Neural cell (in vitro differentiated cells): Measurements from ENCODE around the gene CLCN3. TPM values are rescaled to one million over a fixed set of nuclear protein-coding genes. Genes with fewer than 3 reads are reported as not detected.

Experiments
- H2AFZ ChIP-seq: fragments of 200-600, 300-800 bp; sonication (generic), shearing (Covaris generic); 2 replicates; pipeline ENCODE4 v1.6.0; 2014; ENCODE audit warnings: low read depth, mild to moderate bottlenecking, antibody characterized with exemption, low read length, moderate library complexity
- H3F3A ChIP-seq: fragments of 200-600 bp; shearing (Covaris generic); 2 replicates; pipeline ENCODE4 v1.6.1; 2016; ENCODE audit warnings: mild to moderate bottlenecking, moderate library complexity, mixed read lengths, antibody characterized with exemption, low read length; ENCODE audit not compliant: insufficient read depth, poor library complexity, severe bottlenecking
- H3K27ac ChIP-seq: fragments of 200-600, 300-800 bp; sonication (generic), shearing (Covaris generic); 2 replicates; pipeline ENCODE4 v1.5.1; 2014; ENCODE audit warnings: mild to moderate bottlenecking, low read length, moderate library complexity
- H3K27me3 ChIP-seq: fragments of 300-800, 200-600 bp; sonication (generic), shearing (Covaris generic); 2 replicates; pipeline ENCODE4 v1.6.0; 2014; ENCODE audit warnings: mild to moderate bottlenecking, low read depth, low read length, moderate library complexity; ENCODE audit not compliant: insufficient read depth
- H3K36me3 ChIP-seq: fragments of 300-800, 200-600 bp; sonication (generic), shearing (Covaris generic); 2 replicates; pipeline ENCODE4 v1.5.1; 2014; ENCODE audit warnings: mild to moderate bottlenecking, antibody characterized with exemption, low read length, moderate library complexity; ENCODE audit not compliant: insufficient read depth
- H3K4me2 ChIP-seq: fragments of 300-800, 200-600 bp; sonication (generic), shearing (Covaris generic); 2 replicates; pipeline ENCODE4 v1.6.0; 2014; ENCODE audit warnings: mild to moderate bottlenecking, low read length
- H3K4me3 ChIP-seq: fragments of 300-800, 200-600 bp; sonication (generic), shearing (Covaris generic); 2 replicates; pipeline ENCODE4 v1.5.1; 2014; ENCODE audit warnings: mild to moderate bottlenecking, low read length, moderate library complexity
- H3K79me2 ChIP-seq: fragments of 200-600 bp; shearing (Covaris generic); replicated peaks from 2 replicates; pipeline ENCODE4 v1.6.0; 2014; ENCODE audit warnings: mild to moderate bottlenecking, low read length, moderate library complexity; ENCODE audit not compliant: insufficient read depth
- H3K9ac ChIP-seq: fragments of 300-800, 200-600 bp; sonication (generic), shearing (Covaris generic); 2 replicates; pipeline ENCODE4 v1.6.1; 2016; ENCODE audit warnings: mild to moderate bottlenecking, low read length, mixed read lengths
- H3K9me2 ChIP-seq: fragments of 200-600 bp; shearing (Covaris generic); 2 replicates; pipeline ENCODE4 v1.6.1; 2016; ENCODE audit warnings: mild to moderate bottlenecking, low read length, mixed read lengths; ENCODE audit not compliant: insufficient read depth
- H3K9me3 ChIP-seq: fragments of 200-600, 300-800 bp; sonication (generic), shearing (Covaris generic); 2 replicates; pipeline ENCODE4 v1.6.1; 2016; ENCODE audit warnings: mild to moderate bottlenecking, mixed run types, low read length, moderate library complexity, mixed read lengths
- H4K20me1 ChIP-seq: fragments of 200-600 bp; shearing (Covaris generic); 2 replicates; pipeline ENCODE4 v1.6.1; 2016; ENCODE audit warnings: mild to moderate bottlenecking, mixed run types; ENCODE audit not compliant: insufficient read depth
- CTCF ChIP-seq: fragments of 450-650 bp; IDR thresholded peaks from 2 replicates; pipeline ENCODE4 v1.5.1; 2014; ENCODE audit warnings: antibody characterized with exemption, mild to moderate bottlenecking, moderate library complexity; ENCODE audit not compliant: poor library complexity, severe bottlenecking
- EP300 ChIP-seq: fragments of 450-650 bp; conservative IDR thresholded peaks from 2 replicates; pipeline ENCODE4 v1.6.1; 2014; ENCODE audit warnings: antibody characterized with exemption, mild to moderate bottlenecking, moderate library complexity; ENCODE audit not compliant: poor library complexity, severe bottlenecking
- EZH2 ChIP-seq: fragments of 200-600, 300-800 bp; shearing (Covaris generic), sonication (generic); IDR thresholded peaks from 2 replicates; pipeline ENCODE4 v1.6.1; 2014; ENCODE audit warnings: antibody characterized with exemption, low read length, borderline replicate concordance, mild to moderate bottlenecking; ENCODE audit not compliant: insufficient read depth, poor library complexity, severe bottlenecking
- MXI1 ChIP-seq: fragments of 450-650 bp; conservative IDR thresholded peaks from 2 replicates; pipeline ENCODE4 v1.6.1; 2014; ENCODE audit warnings: antibody characterized with exemption, mild to moderate bottlenecking; ENCODE audit not compliant: poor library complexity, severe bottlenecking
- POLR2AphosphoS5 ChIP-seq: IDR thresholded peaks from 2 replicates; pipeline ENCODE4 v1.6.1; 2012
- RAD21 ChIP-seq: fragments of 450-650 bp; conservative IDR thresholded peaks from 2 replicates; pipeline ENCODE4 v1.6.1; 2014; ENCODE audit warnings: antibody characterized with exemption, mild to moderate bottlenecking, moderate library complexity
- REST ChIP-seq: IDR thresholded peaks from 2 replicates; pipeline ENCODE4 v1.6.1; 2012; ENCODE audit warnings: borderline replicate concordance
- SMC3 ChIP-seq: fragments of 450-650 bp; conservative IDR thresholded peaks from 2 replicates; pipeline ENCODE4 v1.6.1; 2014; ENCODE audit warnings: antibody characterized with exemption, mild to moderate bottlenecking, moderate library complexity; ENCODE audit not compliant: poor library complexity
- TAF1 ChIP-seq: IDR thresholded peaks from 2 replicates; pipeline ENCODE4 v1.6.1; 2012; ENCODE audit warnings: low read depth
- polyA plus RNA-seq: library from polyadenylated mRNA; depleted of rRNA; stranded (reverse); fragments of >200 nt; gene quantifications from 2 replicates; pipeline ENCODE4 v1.2.3, GENCODE V29; 2014

Gene CLCN3
- polyA plus RNA-seq, 1 donor from 2014 or later, result 68.3 TPM

- Histone ChIP-seq H3K79me2 (peaks cover 37% of the 10 kb centered on the region), H4K20me1 (no peaks in the 10 kb centered on the region), H2AFZ (peak overlapping the region; percentile 46), H3K9me2 (no peaks in the 10 kb centered on the region), H3K36me3 (no peaks in the 10 kb centered on the region), H3K27ac (peak overlapping the region; percentile 94), H3K9me3 (no peaks in the 10 kb centered on the region), H3K4me2 (peak overlapping the region; percentile 71), H3F3A (no peaks in the 10 kb centered on the region), H3K27me3 (no peaks in the 10 kb centered on the region), H3K4me3 (peak overlapping the region; percentile 74), H3K9ac (peak overlapping the region; percentile 82)
- TF ChIP-seq EP300 (no peak), MXI1 (no peak), EZH2 (no peak), REST (no peak), SMC3 (no peak), CTCF (no peak), POLR2AphosphoS5 (no peak), TAF1 (no peak), RAD21 (no peak)
Measured at GRCh38 chr4:169620880-169621248, 486 bp downstream of the CLCN3 start.

- Histone ChIP-seq H3K36me3 (no peaks in the 10 kb centered on the region), H3K9me2 (no peaks in the 10 kb centered on the region), H3K4me2 (peak overlapping the region; percentile 71), H2AFZ (no peak overlapping the region), H3K79me2 (peaks cover 39% of the 10 kb centered on the region), H3K9me3 (no peaks in the 10 kb centered on the region), H3F3A (no peaks in the 10 kb centered on the region), H3K9ac (peak overlapping the region; percentile 82), H4K20me1 (no peaks in the 10 kb centered on the region), H3K27me3 (no peaks in the 10 kb centered on the region), H3K4me3 (peak overlapping the region; percentile 74), H3K27ac (no peak overlapping the region)
- TF ChIP-seq CTCF (no peak), POLR2AphosphoS5 (no peak), SMC3 (no peak), REST (no peak), EZH2 (no peak), EP300 (no peak), TAF1 (no peak), RAD21 (no peak), MXI1 (no peak)
Measured at GRCh38 chr4:169621731-169622492, 1.5 kb downstream of the CLCN3 start.
